ENCODE data around the gene AQP5.

Gene AQP5

GRCh38 chr12:49946086-49946485 is 15.6 kb upstream of the AQP5 start:
- TF ChIP-seq, protein P1, sequence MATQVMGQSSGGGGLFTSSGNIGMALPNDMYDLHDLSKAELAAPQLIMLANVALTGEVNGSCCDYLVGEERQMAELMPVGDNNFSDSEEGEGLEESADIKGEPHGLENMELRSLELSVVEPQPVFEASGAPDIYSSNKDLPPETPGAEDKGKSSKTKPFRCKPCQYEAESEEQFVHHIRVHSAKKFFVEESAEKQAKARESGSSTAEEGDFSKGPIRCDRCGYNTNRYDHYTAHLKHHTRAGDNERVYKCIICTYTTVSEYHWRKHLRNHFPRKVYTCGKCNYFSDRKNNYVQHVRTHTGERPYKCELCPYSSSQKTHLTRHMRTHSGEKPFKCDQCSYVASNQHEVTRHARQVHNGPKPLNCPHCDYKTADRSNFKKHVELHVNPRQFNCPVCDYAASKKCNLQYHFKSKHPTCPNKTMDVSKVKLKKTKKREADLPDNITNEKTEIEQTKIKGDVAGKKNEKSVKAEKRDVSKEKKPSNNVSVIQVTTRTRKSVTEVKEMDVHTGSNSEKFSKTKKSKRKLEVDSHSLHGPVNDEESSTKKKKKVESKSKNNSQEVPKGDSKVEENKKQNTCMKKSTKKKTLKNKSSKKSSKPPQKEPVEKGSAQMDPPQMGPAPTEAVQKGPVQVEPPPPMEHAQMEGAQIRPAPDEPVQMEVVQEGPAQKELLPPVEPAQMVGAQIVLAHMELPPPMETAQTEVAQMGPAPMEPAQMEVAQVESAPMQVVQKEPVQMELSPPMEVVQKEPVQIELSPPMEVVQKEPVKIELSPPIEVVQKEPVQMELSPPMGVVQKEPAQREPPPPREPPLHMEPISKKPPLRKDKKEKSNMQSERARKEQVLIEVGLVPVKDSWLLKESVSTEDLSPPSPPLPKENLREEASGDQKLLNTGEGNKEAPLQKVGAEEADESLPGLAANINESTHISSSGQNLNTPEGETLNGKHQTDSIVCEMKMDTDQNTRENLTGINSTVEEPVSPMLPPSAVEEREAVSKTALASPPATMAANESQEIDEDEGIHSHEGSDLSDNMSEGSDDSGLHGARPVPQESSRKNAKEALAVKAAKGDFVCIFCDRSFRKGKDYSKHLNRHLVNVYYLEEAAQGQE (IDR thresholded peaks at IDR 0.05; ENCODE audit: low read depth), result no peak
- TF ChIP-seq TEAD4 (IDR thresholded peaks at IDR 0.05) (no peak), CEBPB (IDR thresholded peaks at IDR 0.05) (no peak), USF1 (IDR thresholded peaks at IDR 0.05) (no peak), RAD21 (IDR thresholded peaks at IDR 0.05; ENCODE audit: low read depth) (no peak), MAX (IDR thresholded peaks at IDR 0.05) (no peak), FOXM1 (IDR thresholded peaks at IDR 0.05; ENCODE audit: borderline replicate concordance, low read depth) (no peak), ZBTB7A (IDR thresholded peaks at IDR 0.05; ENCODE audit: low read depth) (no peak), TAF1 (IDR thresholded peaks at IDR 0.05; ENCODE audit: low read depth) (no peak), TCF12 (IDR thresholded peaks at IDR 0.05; ENCODE audit: low read depth) (no peak), CREB1 (IDR thresholded peaks at IDR 0.05; ENCODE audit: low read depth) (no peak), YY1 (IDR thresholded peaks at IDR 0.05; ENCODE audit: low read depth) (no peak), EP300 (IDR thresholded peaks at IDR 0.05; ENCODE audit: borderline replicate concordance) (no peak), EGR1 (IDR thresholded peaks at IDR 0.05) (no peak)

DNA sequence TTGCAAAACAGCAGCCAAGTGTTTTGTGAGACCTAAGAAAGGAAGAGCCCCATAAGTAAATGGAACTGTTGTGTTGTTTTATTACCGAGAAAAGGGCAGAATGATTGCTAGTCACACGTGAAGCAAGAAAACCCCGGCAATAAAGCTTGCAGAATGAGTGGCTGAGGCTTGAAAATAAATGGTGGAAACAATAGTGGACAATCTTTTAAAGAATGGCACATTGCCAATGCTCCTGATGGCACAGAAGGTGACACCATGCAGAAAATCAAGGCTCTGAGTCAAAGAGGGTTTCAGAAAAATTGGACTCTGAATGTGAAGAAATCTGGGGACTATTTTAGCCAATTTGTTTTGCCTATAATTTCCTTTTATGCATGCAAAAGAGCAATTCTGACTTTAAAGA is 15.2 kb upstream of the AQP5 start:
- no peak for TF ChIP-seq CEBPB (IDR thresholded peaks at IDR 0.05)
- TF ChIP-seq NFIC (IDR thresholded peaks at IDR 0.05), result peak; percentile 35; the same call in 1 of the 2 replicates

GRCh38 chr12:49947593-49948226 is 14.0 kb upstream of the AQP5 start:
- TF ChIP-seq RAD21 (IDR thresholded peaks at IDR 0.05; ENCODE audit: low read depth), result no peak
- no peak for TF ChIP-seq NFIC (IDR thresholded peaks at IDR 0.05)
- no peak for TF ChIP-seq MAX (IDR thresholded peaks at IDR 0.05)
- no peak for TF ChIP-seq ZBTB7A (IDR thresholded peaks at IDR 0.05; ENCODE audit: low read depth)
- no peak for TF ChIP-seq FOXM1 (IDR thresholded peaks at IDR 0.05; ENCODE audit: borderline replicate concordance, low read depth)
- no peak for TF ChIP-seq YY1 (IDR thresholded peaks at IDR 0.05; ENCODE audit: low read depth)
- no peak for TF ChIP-seq TAF1 (IDR thresholded peaks at IDR 0.05; ENCODE audit: low read depth)
- TF ChIP-seq TEAD4 (IDR thresholded peaks at IDR 0.05), result no peak
- TF ChIP-seq, protein P1 (IDR thresholded peaks at IDR 0.05; ENCODE audit: low read depth), result no peak
- TF ChIP-seq CREB1 (IDR thresholded peaks at IDR 0.05; ENCODE audit: low read depth), result no peak
- TF ChIP-seq CEBPB (IDR thresholded peaks at IDR 0.05), result no peak
- no peak for TF ChIP-seq EP300 (IDR thresholded peaks at IDR 0.05; ENCODE audit: borderline replicate concordance)
- no peak for TF ChIP-seq TCF12 (IDR thresholded peaks at IDR 0.05; ENCODE audit: low read depth)
- no peak for TF ChIP-seq EGR1 (IDR thresholded peaks at IDR 0.05)
- TF ChIP-seq USF1 (IDR thresholded peaks at IDR 0.05), result no peak

GRCh38 chr12:49948866-49949845 is 12.5 kb upstream of the AQP5 start:
- no peak for TF ChIP-seq TCF12 (IDR thresholded peaks at IDR 0.05; ENCODE audit: low read depth)

DNA sequence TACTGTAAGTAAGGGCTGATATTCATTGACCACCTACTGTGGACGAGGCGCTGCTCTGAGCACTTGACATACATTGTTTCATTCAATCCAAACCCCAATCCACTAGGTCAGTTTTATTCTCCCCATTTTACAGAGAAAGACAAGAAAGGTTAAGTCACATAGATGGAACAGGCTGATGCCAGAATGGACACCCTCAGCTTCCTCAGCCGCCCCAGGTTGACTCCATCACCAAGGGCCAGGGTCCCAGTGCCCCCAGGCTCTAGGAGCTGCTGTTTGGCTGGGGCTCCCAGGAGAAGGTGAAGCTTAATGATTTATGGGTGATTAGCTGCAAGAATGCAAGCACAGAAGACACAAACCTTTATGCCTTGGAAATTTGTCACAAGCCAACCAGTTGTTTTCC is 11.8 kb upstream of the AQP5 start:
- TF ChIP-seq YY1 (IDR thresholded peaks at IDR 0.05; ENCODE audit: low read depth), result no peak
- TF ChIP-seq, protein P1 (IDR thresholded peaks at IDR 0.05; ENCODE audit: low read depth), result no peak
- TF ChIP-seq CREB1 (IDR thresholded peaks at IDR 0.05; ENCODE audit: low read depth), result no peak
- no peak for TF ChIP-seq USF1 (IDR thresholded peaks at IDR 0.05)
- no peak for TF ChIP-seq FOXM1 (IDR thresholded peaks at IDR 0.05; ENCODE audit: borderline replicate concordance, low read depth)
- no peak for TF ChIP-seq TAF1 (IDR thresholded peaks at IDR 0.05; ENCODE audit: low read depth)
- no peak for TF ChIP-seq RAD21 (IDR thresholded peaks at IDR 0.05; ENCODE audit: low read depth)
- no peak for TF ChIP-seq EGR1 (IDR thresholded peaks at IDR 0.05)
- TF ChIP-seq TEAD4 (IDR thresholded peaks at IDR 0.05), result no peak

Measured in Ishikawa (cell line).